HG03064 (cell line): ENCODE data around the gene FRYL.

Experiments
- ATAC-seq: cut with Tn5 transposase; IDR thresholded peaks from one replicate; pipeline ENCODE4 v1.9.1; 2021; ENCODE audit warnings: low read depth; ENCODE audit not compliant: unreplicated experiment

FRYL gene

GRCh38 chr4:48503233-48504025, 276.6 kb downstream of the FRYL start:
- no peak for ATAC-seq

GRCh38 chr4:48499551-48500066, 280.5 kb downstream of the FRYL start:
- ATAC-seq = peak; percentile 86

GRCh38 chr4:48498895-48499294, 281.2 kb downstream of the FRYL start:
- no peak for ATAC-seq

- ATAC-seq = no peak
Observed at GRCh38 chr4:48495941-48496340, 284.1 kb downstream of the FRYL start.

GRCh38 chr4:48493452-48494100, 286.5 kb downstream of the FRYL start:
- ATAC-seq = no peak

- no peak for ATAC-seq
Observed at GRCh38 chr4:48491514-48492176, 288.4 kb downstream of the FRYL start.

- ATAC-seq = no peak
Observed at GRCh38 chr4:48490680-48491513, 289.2 kb downstream of the FRYL start.

- ATAC-seq = no peak
Observed at GRCh38 chr4:48490012-48490679, 289.9 kb downstream of the FRYL start, which contains the start of gene ZAR1. Gene ZAR1 (plus strand): TSS chr4:48490252. CDS start chr4:48490292, 40 bp downstream.

- ATAC-seq = no peak
Observed at GRCh38 chr4:48489683-48490011, 290.4 kb downstream of the FRYL start.

- ATAC-seq = no peak
Observed at GRCh38 chr4:48484494-48485168, 295.4 kb downstream of the FRYL start.

- no peak for ATAC-seq
Observed at GRCh38 chr4:48483777-48484493, 296.1 kb downstream of the FRYL start.

GRCh38 chr4:48483006-48483776, 296.9 kb downstream of the FRYL start, which contains the start of gene SLC10A4:
Gene SLC10A4 (plus strand): TSS chr4:48483343. CDS start chr4:48483562, 219 bp downstream.
- no peak for ATAC-seq

GRCh38 chr4:48481581-48481980, 298.5 kb downstream of the FRYL start:
- ATAC-seq = no peak

- ATAC-seq = no peak
Observed at GRCh38 chr4:48478273-48478672, 301.8 kb downstream of the FRYL start.

GRCh38 chr4:48475770-48476169, 304.3 kb downstream of the FRYL start:
- ATAC-seq = no peak

GRCh38 chr4:48472794-48473193, 307.3 kb downstream of the FRYL start:
- ATAC-seq = no peak

- no peak for ATAC-seq
Observed at GRCh38 chr4:48470570-48470969, 309.5 kb downstream of the FRYL start.

- no peak for ATAC-seq
Observed at GRCh38 chr4:48470137-48470536, 309.9 kb downstream of the FRYL start.
